IMR-90 (cell line): ENCODE results near the gene TRIM66. TPM values are rescaled to one million over a fixed set of nuclear protein-coding genes. Genes with fewer than 3 reads are reported as not detected.

Experiments used
- ATAC-seq: fragments of 200-7000 bp; cut with Tn5 transposase; 2 replicates; pipeline ENCODE4 v1.9.1; 2020; ENCODE audit warnings: low read depth, mild to moderate bottlenecking, moderate library complexity
- BruUV-seq: library from RNA; stranded (reverse); fragments of 400-500 nt; replicated peaks from 2 replicates; lab custom pipeline; 2021; lab: Mats Ljungman, UMichigan
- CTCF ChIA-PET: fragments of 300-600 bp; formaldehyde crosslinking; extraction: SDS; loops from one replicate; lab custom pipeline; 2021; ENCODE audit warnings: antibody characterized with exemption; lab: Yijun Ruan, JAX
- POLR2A ChIA-PET: fragments of 300-600 bp; sonication (Branson Sonifier 250); formaldehyde crosslinking; loops from one replicate; lab custom pipeline; 2022; ENCODE audit warnings: antibody characterized with exemption; ENCODE audit not compliant: unreplicated experiment; lab: Charles Lee
- DNase-seq: peaks from one replicate; pipeline ENCODE4 v3.0.0; 2013
- H2AFZ ChIP-seq: replicated peaks from 2 replicates; pipeline ENCODE3; 2013; ENCODE audit warnings: low read length, mild to moderate bottlenecking; ENCODE audit not compliant: poor library complexity
- H2AK5ac ChIP-seq: 2 replicates; pipeline ENCODE4 v1.6.1; 2013; ENCODE audit warnings: low read depth, low read length, inconsistent platforms
- H2AK9ac ChIP-seq: replicated peaks from 2 replicates; pipeline ENCODE3; 2013; ENCODE audit warnings: mild to moderate bottlenecking, low read depth, low read length, moderate library complexity; ENCODE audit not compliant: poor library complexity
- H2BK120ac ChIP-seq: 2 replicates; pipeline ENCODE4 v1.6.1; 2013; ENCODE audit warnings: low read depth, low read length, inconsistent platforms
- H2BK15ac ChIP-seq: 3 replicates; pipeline ENCODE4 v1.6.1; 2013; ENCODE audit warnings: low read depth, low read length, inconsistent platforms
- H2BK20ac ChIP-seq: 2 replicates; pipeline ENCODE4 v1.6.1; 2013; ENCODE audit warnings: low read depth, mild to moderate bottlenecking, inconsistent platforms, low read length, moderate library complexity
- H2BK5ac ChIP-seq: 2 replicates; pipeline ENCODE4 v1.6.1; 2013; ENCODE audit warnings: mild to moderate bottlenecking, low read depth, low read length, inconsistent platforms; ENCODE audit not compliant: poor library complexity, severe bottlenecking
- H3K14ac ChIP-seq: replicated peaks from 2 replicates; pipeline ENCODE4 v1.6.1; 2013; ENCODE audit warnings: low read depth, low read length, inconsistent platforms
- H3K18ac ChIP-seq: 2 replicates; pipeline ENCODE4 v1.6.1; 2013; ENCODE audit warnings: low read depth, low read length, control low read depth
- H3K23ac ChIP-seq: 2 replicates; pipeline ENCODE4 v1.6.1; 2013; ENCODE audit warnings: low read depth, low read length, inconsistent platforms
- H3K27ac ChIP-seq: 2 replicates; pipeline ENCODE4 v1.5.1; 2013; ENCODE audit warnings: mild to moderate bottlenecking, control low read depth, low read length; ENCODE audit not compliant: insufficient read depth
- H3K27me3 ChIP-seq: 2 replicates; pipeline ENCODE4 v1.6.1; 2013; ENCODE audit warnings: low read length; ENCODE audit not compliant: control insufficient read depth, insufficient read depth
- H3K36me3 ChIP-seq: 2 replicates; pipeline ENCODE4 v1.6.1; 2013; ENCODE audit warnings: low read length, mixed read lengths; ENCODE audit not compliant: control insufficient read depth, insufficient read depth
- H3K4ac ChIP-seq: 2 replicates; pipeline ENCODE4 v1.6.1; 2013; ENCODE audit warnings: low read depth, low read length, inconsistent platforms
- H3K4me1 ChIP-seq: 2 replicates; pipeline ENCODE4 v1.6.1; 2013; ENCODE audit warnings: low read length, mixed read lengths; ENCODE audit not compliant: control insufficient read depth, insufficient read depth
- H3K4me2 ChIP-seq: 2 replicates; pipeline ENCODE4 v1.6.1; 2013; ENCODE audit warnings: low read depth, mild to moderate bottlenecking, control low read depth, low read length, moderate library complexity
- H3K4me3 ChIP-seq: 2 replicates; pipeline ENCODE4 v1.5.1; 2013; ENCODE audit warnings: low read depth, mild to moderate bottlenecking, control low read depth, low read length, moderate library complexity; ENCODE audit not compliant: insufficient read depth
- H3K56ac ChIP-seq: 2 replicates; pipeline ENCODE4 v1.6.1; 2013; ENCODE audit warnings: low read length, inconsistent platforms; ENCODE audit not compliant: insufficient read depth; ENCODE audit errors: extremely low read depth
- H3K79me1 ChIP-seq, 2 experiments: 2 replicates each; pipeline ENCODE4 v1.6.1; 2013; ENCODE audit warnings: low read length in 2 of 2, inconsistent platforms in 1 of 2, low read depth in 1 of 2
- H3K9ac ChIP-seq: 2 replicates; pipeline ENCODE4 v1.6.1; 2013; ENCODE audit warnings: low read depth, low read length, control low read depth
- H3K9me1 ChIP-seq: 2 replicates; pipeline ENCODE4 v1.6.1; 2013; ENCODE audit warnings: low read length, inconsistent platforms; ENCODE audit not compliant: insufficient read depth
- H3K9me3 ChIP-seq: 2 replicates; pipeline ENCODE4 v1.6.1; 2013; ENCODE audit warnings: low read length; ENCODE audit not compliant: control insufficient read depth, insufficient read depth
- H4K20me1 ChIP-seq: 2 replicates; pipeline ENCODE4 v1.6.1; 2013; ENCODE audit warnings: low read length, inconsistent platforms; ENCODE audit not compliant: insufficient read depth
- H4K5ac ChIP-seq: 2 replicates; pipeline ENCODE4 v1.6.1; 2013; ENCODE audit warnings: mild to moderate bottlenecking, low read depth, low read length, control low read depth
- H4K8ac ChIP-seq, 2 experiments: 2 replicates each; pipeline ENCODE4 v1.6.1; 2013; ENCODE audit warnings: low read depth in 2 of 2, low read length in 2 of 2, control low read depth in 1 of 2, inconsistent platforms in 1 of 2
- H4K91ac ChIP-seq: 2 replicates; pipeline ENCODE4 v1.6.1; 2013; ENCODE audit warnings: low read depth, low read length, inconsistent platforms; ENCODE audit not compliant: insufficient read depth
- CEBPB ChIP-seq: IDR thresholded peaks from 2 replicates; pipeline ENCODE4 v1.6.1; 2012; ENCODE audit warnings: low read depth, low read length, improper control_type of control experiment
- CTCF ChIP-seq: conservative IDR thresholded peaks from 2 replicates; pipeline ENCODE4 v1.5.1; 2012; ENCODE audit warnings: mild to moderate bottlenecking, low read depth, low read length, improper control_type of control experiment
- FOS ChIP-seq: fragments of 150-350 bp; IDR thresholded peaks from 2 replicates; pipeline ENCODE4 v1.6.1; 2016; ENCODE audit warnings: low read depth, low read length
- MAFK ChIP-seq: IDR thresholded peaks from 2 replicates; pipeline ENCODE4 v1.6.1; 2012; ENCODE audit warnings: low read depth, low read length, improper control_type of control experiment
- MAZ ChIP-seq: IDR thresholded peaks from 2 replicates; pipeline ENCODE4 v1.6.1; 2012; ENCODE audit warnings: low read depth, mild to moderate bottlenecking, low read length, improper control_type of control experiment, moderate library complexity, borderline replicate concordance
- POLR2A ChIP-seq: IDR thresholded peaks from 2 replicates; pipeline ENCODE4 v1.6.1; 2012; ENCODE audit warnings: mild to moderate bottlenecking, low read depth, low read length
- RFX5 ChIP-seq: IDR thresholded peaks from 2 replicates; pipeline ENCODE4 v1.8.0; 2012; ENCODE audit warnings: low read depth, mild to moderate bottlenecking, low read length, moderate library complexity
- SMC3 ChIP-seq: fragments of 150-350 bp; IDR thresholded peaks from 2 replicates; pipeline ENCODE4 v1.6.1; 2016; ENCODE audit warnings: low read depth, mild to moderate bottlenecking, antibody characterized with exemption, low read length, moderate library complexity
- WGBS, 2 experiments: methylation state at CpG; one replicate each; pipeline versions ENCODE4 v1.1.5 to v1.1.7; 2013; ENCODE audit warnings: missing lambda C conversion rate in 2 of 2; ENCODE audit not compliant: insufficient read length in 1 of 2; ENCODE audit errors: extremely low coverage in 2 of 2; 5-methylcytosine and 5-hydroxymethylcytosine counted together
- dilution Hi-C: fragments of 300-500 bp; cut with HindIII; formaldehyde crosslinking; loops from one replicate; pipeline ENCODE4 v1.14.3; 2018; ENCODE audit warnings: low sequenced_read_pairs; ENCODE audit not compliant: unreplicated experiment
- in situ Hi-C: fragments of 300-500 bp; cut with MboI; formaldehyde crosslinking; loops from 3 replicates; pipeline ENCODE4 v1.14.3; 2019; ENCODE audit warnings: low sequenced_read_pairs, inconsistent platforms, mixed read lengths
- intact Hi-C: fragments of 100-400 bp; cut with micrococcal nuclease; formaldehyde crosslinking; loops from 2 replicates; pipeline ENCODE4 v1.10.0; 2022
- polyA plus RNA-seq, 3 experiments: library from polyadenylated mRNA; depleted of rRNA; stranded (reverse); fragments of >200 nt; gene quantifications; 2 replicates each; pipeline ENCODE4 v1.2.3, GENCODE V29; 2012; ENCODE audit warnings: low replicate concordance in 1 of 3
- total RNA-seq: library from RNA; depleted of rRNA; stranded (reverse); fragments of >200 nt; gene quantifications from 2 replicates; pipeline ENCODE4 v1.2.3, GENCODE V29; 2012

The TRIM66 gene
- total and polyA plus RNA-seq, 2 of the 4 experiments (the other 2 are of a cell fraction), result 4.4 to 5.0 TPM

GRCh38 chr11:8717876-8718753, 35.6 kb upstream of the TRIM66 start:
- H3K4me3 ChIP-seq, result peak overlapping the region; percentile 19; the same call in 1 of the 2 replicates
- H2BK15ac ChIP-seq, result peak overlapping the region; percentile 98
- H2AFZ ChIP-seq, result peak overlapping the region; percentile 35
- H3K9me3 ChIP-seq, result no peaks in the 10 kb centered on the region
- peak overlapping the region; percentile 98 for H3K18ac ChIP-seq
- H3K79me1 ChIP-seq, result peaks cover 19 to 85% of the 10 kb centered on the region in 2 experiments; a peak in 3 of 4 replicates
- in situ Hi-C loops, result no loop called here
- H3K4me2 ChIP-seq, result peak overlapping the region; percentile 76
- peak overlapping the region; percentile 97 for H4K5ac ChIP-seq
- no peaks in the 10 kb centered on the region for H3K27me3 ChIP-seq
- peaks cover 62% of the 10 kb centered on the region for H3K4me1 ChIP-seq
- peak; percentile 97 for DNase-seq
- intact Hi-C loops, result loop anchor here (2.0 to 5.0 kb wide), 4 partner anchors 29 to 154 kb away; a partner anchor contains a TSS
- H2BK120ac ChIP-seq, result peak overlapping the region; percentile 99
- dilution Hi-C loops, result no loop called here
- H3K56ac ChIP-seq, result peak overlapping the region; percentile 100
- H2AK5ac ChIP-seq, result peak overlapping the region; percentile 99
- H2AK9ac ChIP-seq, result peak overlapping the region; percentile 97
- H3K14ac ChIP-seq, result peak overlapping the region; percentile 99
- peak overlapping the region; percentile 98 for H2BK20ac ChIP-seq
- H3K23ac ChIP-seq, result peak overlapping the region; percentile 100
- H4K91ac ChIP-seq, result peak overlapping the region; percentile 100
- TF ChIP-seq FOS (peak; percentile 77), CTCF (no peak), MAFK (peak; percentile 80), MAZ (peak; percentile 58; the same call in 1 of the 2 replicates), SMC3 (0 out of 2 replicates have a peak, but pooled peaks have one; percentile 5), RFX5 (no peak), CEBPB (peak; percentile 91), POLR2A (peak; percentile 60; the same call in 1 of the 2 replicates)
- peak overlapping the region; percentile 94 to 99 for H4K8ac ChIP-seq
- ATAC-seq, result peak; percentile 44
- H3K9ac ChIP-seq, result peak overlapping the region; percentile 96
- BruUV-seq, result no TSS peak
- no peaks in the 10 kb centered on the region for H4K20me1 ChIP-seq
- CTCF ChIA-PET, result no interaction called here
- H3K4ac ChIP-seq, result peak overlapping the region; percentile 100
- no CpG with 5 or more reads among the region's 11 CpGs for WGBS, 2 experiments
- H3K36me3 ChIP-seq, result peaks cover 32% of the 10 kb centered on the region
- H2BK5ac ChIP-seq, result peak overlapping the region; percentile 99
- POLR2A ChIA-PET, result interaction anchor here (0.7 kb wide), 1 partner anchor 87 kb away, joined by 3 read pairs; no protein-coding TSS in a partner anchor
- peaks cover 74% of the 10 kb centered on the region for H3K9me1 ChIP-seq
- peak overlapping the region; percentile 99 for H3K27ac ChIP-seq
